ENCODE measurements around the gene AGBL1. TPM values are rescaled to one million over a fixed set of nuclear protein-coding genes. Genes with fewer than 3 reads are reported as not detected.

The AGBL1 gene
- total RNA-seq (not detected in 2 replicates), polyA plus RNA-seq (not detected in 2 replicates), polyA minus RNA-seq (not detected in 2 replicates)
- 0.96 TPM for total RNA-seq (2013)

GRCh38 chr15:86079508-86080266 lies at the start of gene AGBL1:
AGBL1 (plus strand) TSS chr15:86079871.
- ATAC-seq (ENCODE audit: low read depth) (no peak), DNase-seq (no peak)
- no peak within 1 kb of the TSS for H3K4me3 Mint-ChIP-seq
- CTCF ChIA-PET: no interaction called here
- no peaks in the 10 kb centered on the region for H3K36me3 ChIP-seq (replicated peaks in 1 of 2; ENCODE audit: control extremely low read depth in 1 of 2, control insufficient read depth in 1 of 2, extremely low read depth in 1 of 2, insufficient read depth in 2 of 2, low read length in 1 of 2)
- no peaks in the 10 kb centered on the region for H3K9me3 Mint-ChIP-seq (ENCODE audit: insufficient read depth)
- POLR2A ChIA-PET: no interaction called here
- no peak within 1 kb of the TSS for H3K4me3 ChIP-seq (ENCODE audit: control extremely low read depth in 1 of 5, extremely low read depth in 1 of 5, insufficient read depth in 1 of 5, low read depth in 2 of 5, low read length in 4 of 5)
- no peak within 1 kb of the TSS for H3K27ac ChIP-seq (ENCODE audit: low read length in 2 of 2)
- no peak within 1 kb of the TSS for H3K4me2 ChIP-seq (replicated peaks; ENCODE audit: low read depth, low read length, poor library complexity, severe bottlenecking)
- H3K9ac ChIP-seq (ENCODE audit: low read length): no peak within 1 kb of the TSS
- 90% methylated on average over 20 of the region's 27 CpGs for WGBS (ENCODE audit: insufficient coverage)
- no peaks in the 10 kb centered on the region for H3K79me2 ChIP-seq (ENCODE audit: control insufficient read depth, insufficient read depth, low read length)
- peaks cover 9% of the 10 kb centered on the region for H3K27me3 Mint-ChIP-seq
- intact Hi-C loops (cut with micrococcal nuclease): no loop called here
- no peaks in the 10 kb centered on the region for H4K20me1 ChIP-seq (ENCODE audit: control insufficient read depth, insufficient read depth, low read length, poor library complexity, severe bottlenecking)
- no peak within 1 kb of the TSS for H2AFZ ChIP-seq (ENCODE audit: insufficient read depth, low read depth, low read length, poor library complexity, severe bottlenecking)
- no peaks in the 10 kb centered on the region for H3K4me1 Mint-ChIP-seq
- no peaks in the 10 kb centered on the region for H3K27me3 ChIP-seq (replicated peaks in 1 of 4; ENCODE audit: control extremely low read depth in 1 of 4, control insufficient read depth in 3 of 4, insufficient read depth in 4 of 4, low read length in 3 of 4)
- no peaks in the 10 kb centered on the region for H3K4me1 ChIP-seq (ENCODE audit: control insufficient read depth in 2 of 2, insufficient read depth in 2 of 2, low read length in 2 of 2)
- no peak within 1 kb of the TSS for H3K27ac Mint-ChIP-seq
- no peaks in the 10 kb centered on the region for H3K9me3 ChIP-seq (ENCODE audit: control extremely low read depth in 1 of 3, control insufficient read depth in 2 of 3, insufficient read depth in 1 of 3, low read length in 2 of 3)
- TF ChIP-seq CTCF (IDR thresholded peaks at IDR 0.05) (no peak), EZH2 (IDR thresholded peaks at IDR 0.05; ENCODE audit: borderline replicate concordance, insufficient read depth, low read depth, low read length, poor library complexity, severe bottlenecking) (no peak)

- no peak overlapping the region for H3K27ac Mint-ChIP-seq
- Histone ChIP-seq H2AFZ (ENCODE audit: insufficient read depth, low read depth, low read length, poor library complexity, severe bottlenecking) (no peak overlapping the region), H3K4me1 (ENCODE audit: control insufficient read depth in 2 of 2, insufficient read depth in 2 of 2, low read length in 2 of 2) (no peaks in the 10 kb centered on the region), H4K20me1 (ENCODE audit: control insufficient read depth, insufficient read depth, low read length, poor library complexity, severe bottlenecking) (no peaks in the 10 kb centered on the region), H3K27ac (ENCODE audit: low read length in 2 of 2) (no peak overlapping the region), H3K4me2 (replicated peaks; ENCODE audit: low read depth, low read length, poor library complexity, severe bottlenecking) (no peak overlapping the region), H3K27me3 (replicated peaks in 1 of 4; ENCODE audit: control extremely low read depth in 1 of 4, control insufficient read depth in 3 of 4, insufficient read depth in 4 of 4, low read length in 3 of 4) (no peaks in the 10 kb centered on the region), H3K9me3 (ENCODE audit: control extremely low read depth in 1 of 3, control insufficient read depth in 2 of 3, insufficient read depth in 1 of 3, low read length in 2 of 3) (no peaks in the 10 kb centered on the region), H3K79me2 (ENCODE audit: control insufficient read depth, insufficient read depth, low read length) (no peaks in the 10 kb centered on the region), H3K4me3 (ENCODE audit: control extremely low read depth in 1 of 5, extremely low read depth in 1 of 5, insufficient read depth in 1 of 5, low read depth in 2 of 5, low read length in 4 of 5) (no peak overlapping the region), H3K36me3 (replicated peaks in 1 of 2; ENCODE audit: control extremely low read depth in 1 of 2, control insufficient read depth in 1 of 2, extremely low read depth in 1 of 2, insufficient read depth in 2 of 2, low read length in 1 of 2) (no peaks in the 10 kb centered on the region), H3K9ac (ENCODE audit: low read length) (no peak overlapping the region)
- no peak for DNase-seq
- CTCF ChIA-PET: no interaction called here
- H3K4me1 Mint-ChIP-seq: no peaks in the 10 kb centered on the region
- POLR2A ChIA-PET: no interaction called here
- no peak for ATAC-seq (ENCODE audit: low read depth)
- intact Hi-C loops (cut with micrococcal nuclease): no loop called here
- no peaks in the 10 kb centered on the region for H3K9me3 Mint-ChIP-seq (ENCODE audit: insufficient read depth)
- TF ChIP-seq CTCF (IDR thresholded peaks at IDR 0.05) (no peak), EZH2 (IDR thresholded peaks at IDR 0.05; ENCODE audit: borderline replicate concordance, insufficient read depth, low read depth, low read length, poor library complexity, severe bottlenecking) (no peak)
- no peak overlapping the region for H3K4me3 Mint-ChIP-seq
- peaks cover 6% of the 10 kb centered on the region for H3K27me3 Mint-ChIP-seq
These were observed 44.8 kb upstream of the AGBL1 start for GRCh38 chr15:86034904-86035303.

All from B cell (primary cell).